ENCODE measurements around the gene POLR2B.

DNA sequence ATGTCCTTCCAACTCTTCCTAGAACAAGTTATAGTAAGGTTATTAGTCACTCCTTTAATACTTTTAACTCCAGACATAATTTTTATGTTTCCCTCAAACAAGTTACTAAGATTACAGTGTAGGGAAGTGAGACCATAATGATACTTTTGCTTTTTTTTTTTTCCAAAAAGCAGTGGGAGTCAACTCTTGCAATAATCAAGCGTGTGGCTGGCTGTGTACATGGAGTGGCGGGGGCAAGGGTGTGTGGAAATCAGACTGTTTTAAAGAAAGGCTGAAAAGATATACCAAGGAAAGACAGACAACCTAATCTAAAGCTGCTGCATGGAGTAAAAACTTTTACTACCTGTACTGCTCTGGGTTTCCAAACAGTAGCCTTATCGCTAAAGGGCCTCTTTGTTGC is 5.4 kb upstream of the POLR2B start:
- TF ChIP-seq, protein P1, sequence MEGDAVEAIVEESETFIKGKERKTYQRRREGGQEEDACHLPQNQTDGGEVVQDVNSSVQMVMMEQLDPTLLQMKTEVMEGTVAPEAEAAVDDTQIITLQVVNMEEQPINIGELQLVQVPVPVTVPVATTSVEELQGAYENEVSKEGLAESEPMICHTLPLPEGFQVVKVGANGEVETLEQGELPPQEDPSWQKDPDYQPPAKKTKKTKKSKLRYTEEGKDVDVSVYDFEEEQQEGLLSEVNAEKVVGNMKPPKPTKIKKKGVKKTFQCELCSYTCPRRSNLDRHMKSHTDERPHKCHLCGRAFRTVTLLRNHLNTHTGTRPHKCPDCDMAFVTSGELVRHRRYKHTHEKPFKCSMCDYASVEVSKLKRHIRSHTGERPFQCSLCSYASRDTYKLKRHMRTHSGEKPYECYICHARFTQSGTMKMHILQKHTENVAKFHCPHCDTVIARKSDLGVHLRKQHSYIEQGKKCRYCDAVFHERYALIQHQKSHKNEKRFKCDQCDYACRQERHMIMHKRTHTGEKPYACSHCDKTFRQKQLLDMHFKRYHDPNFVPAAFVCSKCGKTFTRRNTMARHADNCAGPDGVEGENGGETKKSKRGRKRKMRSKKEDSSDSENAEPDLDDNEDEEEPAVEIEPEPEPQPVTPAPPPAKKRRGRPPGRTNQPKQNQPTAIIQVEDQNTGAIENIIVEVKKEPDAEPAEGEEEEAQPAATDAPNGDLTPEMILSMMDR (conservative IDR thresholded peaks at IDR 0.05; ENCODE audit: low read length): no peak
- no peak for TF ChIP-seq EZH2phosphoT487 (IDR thresholded peaks at IDR 0.05; ENCODE audit: borderline replicate concordance, low read depth, low read length)

All from OCI-LY7 (cell line).